Measurements from ENCODE around the gene MLH3.

The MLH3 gene

GRCh38 chr14:75081660-75082229 is 30.5 kb upstream of the MLH3 start:
- no peak for TF ChIP-seq ZBTB7A (IDR thresholded peaks at IDR 0.05; ENCODE audit: low read depth)
- TF ChIP-seq USF1 (IDR thresholded peaks at IDR 0.05), result no peak
- no peak for TF ChIP-seq YY1 (IDR thresholded peaks at IDR 0.05; ENCODE audit: low read depth)
- TF ChIP-seq CEBPB (IDR thresholded peaks at IDR 0.05), result no peak
- no peak for TF ChIP-seq TAF1 (IDR thresholded peaks at IDR 0.05; ENCODE audit: low read depth)
- TF ChIP-seq CREB1 (IDR thresholded peaks at IDR 0.05; ENCODE audit: low read depth), result no peak
- TF ChIP-seq TEAD4 (IDR thresholded peaks at IDR 0.05), result no peak
- TF ChIP-seq FOXM1 (IDR thresholded peaks at IDR 0.05; ENCODE audit: borderline replicate concordance, low read depth), result no peak
- TF ChIP-seq EP300 (IDR thresholded peaks at IDR 0.05; ENCODE audit: borderline replicate concordance), result no peak

- TF ChIP-seq CEBPB (IDR thresholded peaks at IDR 0.05) (no peak), MAX (IDR thresholded peaks at IDR 0.05) (no peak), NFIC (IDR thresholded peaks at IDR 0.05) (no peak), CREB1 (IDR thresholded peaks at IDR 0.05; ENCODE audit: low read depth) (no peak), TEAD4 (IDR thresholded peaks at IDR 0.05) (no peak), TAF1 (IDR thresholded peaks at IDR 0.05; ENCODE audit: low read depth) (no peak), TCF12 (IDR thresholded peaks at IDR 0.05; ENCODE audit: low read depth) (no peak), REST (IDR thresholded peaks at IDR 0.05; ENCODE audit: low read depth) (no peak), EP300 (IDR thresholded peaks at IDR 0.05; ENCODE audit: borderline replicate concordance) (no peak), EGR1 (IDR thresholded peaks at IDR 0.05) (no peak), FOXM1 (IDR thresholded peaks at IDR 0.05; ENCODE audit: borderline replicate concordance, low read depth) (no peak), YY1 (IDR thresholded peaks at IDR 0.05; ENCODE audit: low read depth) (no peak), RAD21 (IDR thresholded peaks at IDR 0.05; ENCODE audit: low read depth) (no peak), USF1 (IDR thresholded peaks at IDR 0.05) (no peak), ZBTB7A (IDR thresholded peaks at IDR 0.05; ENCODE audit: low read depth) (no peak)
Observed at GRCh38 chr14:75079521-75079920, 28.3 kb upstream of the MLH3 start.

GRCh38 chr14:75077794-75078193 is 26.5 kb upstream of the MLH3 start:
- TF ChIP-seq EP300 (IDR thresholded peaks at IDR 0.05; ENCODE audit: borderline replicate concordance) (no peak), FOXM1 (IDR thresholded peaks at IDR 0.05; ENCODE audit: borderline replicate concordance, low read depth) (no peak), NFIC (IDR thresholded peaks at IDR 0.05) (no peak), MAX (IDR thresholded peaks at IDR 0.05) (no peak), YY1 (IDR thresholded peaks at IDR 0.05; ENCODE audit: low read depth) (no peak), REST (IDR thresholded peaks at IDR 0.05; ENCODE audit: low read depth) (no peak), RAD21 (IDR thresholded peaks at IDR 0.05; ENCODE audit: low read depth) (no peak), EGR1 (IDR thresholded peaks at IDR 0.05) (no peak), TCF12 (IDR thresholded peaks at IDR 0.05; ENCODE audit: low read depth) (no peak), ZBTB7A (IDR thresholded peaks at IDR 0.05; ENCODE audit: low read depth) (no peak), TAF1 (IDR thresholded peaks at IDR 0.05; ENCODE audit: low read depth) (no peak), CEBPB (IDR thresholded peaks at IDR 0.05) (no peak), TEAD4 (IDR thresholded peaks at IDR 0.05) (no peak), USF1 (IDR thresholded peaks at IDR 0.05) (no peak), CREB1 (IDR thresholded peaks at IDR 0.05; ENCODE audit: low read depth) (no peak)

GRCh38 chr14:75070383-75070782 is 19.1 kb upstream of the MLH3 start:
- TF ChIP-seq REST (IDR thresholded peaks at IDR 0.05; ENCODE audit: low read depth) (no peak), MAX (IDR thresholded peaks at IDR 0.05) (no peak), RAD21 (IDR thresholded peaks at IDR 0.05; ENCODE audit: low read depth) (no peak), YY1 (IDR thresholded peaks at IDR 0.05; ENCODE audit: low read depth) (no peak), EGR1 (IDR thresholded peaks at IDR 0.05) (no peak), ZBTB7A (IDR thresholded peaks at IDR 0.05; ENCODE audit: low read depth) (no peak), USF1 (IDR thresholded peaks at IDR 0.05) (no peak), FOXM1 (IDR thresholded peaks at IDR 0.05; ENCODE audit: borderline replicate concordance, low read depth) (no peak), TEAD4 (IDR thresholded peaks at IDR 0.05) (no peak)

Data from Ishikawa (cell line).